HG03342 (cell line): ENCODE results near the gene ADCK2.
"Not testable (repeated sequence)": the region's sequence is repeated elsewhere in the genome, so short reads cannot be mapped to it uniquely, and the experiment has no call there.

Experiments
- ATAC-seq: cut with Tn5 transposase; IDR thresholded peaks from one replicate; pipeline ENCODE4 v1.9.1; 2021; ENCODE audit warnings: mild to moderate bottlenecking, moderate library complexity; ENCODE audit not compliant: unreplicated experiment

Gene ADCK2

GRCh38 chr7:140646931-140647647 is 25.7 kb upstream of the ADCK2 start:
- ATAC-seq = peak; percentile 79

GRCh38 chr7:140649556-140650205 is 23.1 kb upstream of the ADCK2 start:
- ATAC-seq = no peak

- no peak for ATAC-seq
Observed at GRCh38 chr7:140650367-140650766, 22.4 kb upstream of the ADCK2 start.

GRCh38 chr7:140653319-140654108 is 19.2 kb upstream of the ADCK2 start:
- no peak for ATAC-seq

- ATAC-seq = no peak
Observed at GRCh38 chr7:140654109-140654387, 18.7 kb upstream of the ADCK2 start.

- no peak for ATAC-seq
Observed at GRCh38 chr7:140654661-140655060, 18.1 kb upstream of the ADCK2 start.

- no peak for ATAC-seq
Observed at GRCh38 chr7:140655511-140656408, 17.0 kb upstream of the ADCK2 start.

- ATAC-seq = peak; percentile 92
Observed at GRCh38 chr7:140656548-140657515, 15.9 kb upstream of the ADCK2 start.

GRCh38 chr7:140657891-140658290 is 14.9 kb upstream of the ADCK2 start:
- no peak for ATAC-seq

- no peak for ATAC-seq
Observed at GRCh38 chr7:140659856-140660255, 12.9 kb upstream of the ADCK2 start.

GRCh38 chr7:140661124-140661523 is 11.6 kb upstream of the ADCK2 start:
- ATAC-seq = no peak

- not testable (repeated sequence) for ATAC-seq
Observed at GRCh38 chr7:140662938-140663337, 9.8 kb upstream of the ADCK2 start.

GRCh38 chr7:140667476-140667875 is 5.3 kb upstream of the ADCK2 start:
- ATAC-seq = no peak

- ATAC-seq = no peak
Observed at GRCh38 chr7:140668641-140669040, 4.1 kb upstream of the ADCK2 start.

GRCh38 chr7:140669352-140669751 is 3.4 kb upstream of the ADCK2 start:
- no peak for ATAC-seq

GRCh38 chr7:140669862-140670261 is 2.9 kb upstream of the ADCK2 start:
- not testable (repeated sequence) for ATAC-seq

- no peak for ATAC-seq
Observed at GRCh38 chr7:140670343-140670935, 2.3 kb upstream of the ADCK2 start.

GRCh38 chr7:140671966-140672365 is 779 bp upstream of the ADCK2 start:
- ATAC-seq = no peak

- ATAC-seq = peak; percentile 38
Observed at GRCh38 chr7:140673063-140673773, 473 bp downstream of the ADCK2 start.
